ENCODE data around the gene PACSIN2.

The PACSIN2 gene

DNA sequence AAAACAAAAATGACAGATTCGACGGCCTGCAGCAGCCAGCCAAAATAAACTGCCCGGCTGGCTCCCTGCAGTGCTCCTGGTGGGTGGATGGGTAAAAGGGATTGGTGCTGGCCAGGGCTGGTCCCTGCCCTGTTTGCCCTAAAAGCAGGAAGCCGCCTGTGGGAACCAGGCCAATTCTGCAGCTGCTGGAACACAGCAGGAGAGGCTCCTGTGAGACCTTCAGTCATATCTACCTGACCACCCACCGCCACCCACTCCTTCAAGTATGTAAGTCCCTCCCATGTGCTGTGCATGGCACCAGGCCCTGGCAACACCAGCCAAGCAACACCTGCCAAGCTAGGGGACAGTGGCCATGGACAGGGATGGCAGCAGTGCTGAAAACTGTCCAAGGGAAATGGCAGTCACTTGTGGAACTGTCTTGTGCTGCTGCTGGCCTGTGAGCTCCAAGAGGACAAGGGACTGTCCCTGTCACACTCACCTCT lies 109.2 kb downstream of the PACSIN2 start:
- TF ChIP-seq, protein P1, sequence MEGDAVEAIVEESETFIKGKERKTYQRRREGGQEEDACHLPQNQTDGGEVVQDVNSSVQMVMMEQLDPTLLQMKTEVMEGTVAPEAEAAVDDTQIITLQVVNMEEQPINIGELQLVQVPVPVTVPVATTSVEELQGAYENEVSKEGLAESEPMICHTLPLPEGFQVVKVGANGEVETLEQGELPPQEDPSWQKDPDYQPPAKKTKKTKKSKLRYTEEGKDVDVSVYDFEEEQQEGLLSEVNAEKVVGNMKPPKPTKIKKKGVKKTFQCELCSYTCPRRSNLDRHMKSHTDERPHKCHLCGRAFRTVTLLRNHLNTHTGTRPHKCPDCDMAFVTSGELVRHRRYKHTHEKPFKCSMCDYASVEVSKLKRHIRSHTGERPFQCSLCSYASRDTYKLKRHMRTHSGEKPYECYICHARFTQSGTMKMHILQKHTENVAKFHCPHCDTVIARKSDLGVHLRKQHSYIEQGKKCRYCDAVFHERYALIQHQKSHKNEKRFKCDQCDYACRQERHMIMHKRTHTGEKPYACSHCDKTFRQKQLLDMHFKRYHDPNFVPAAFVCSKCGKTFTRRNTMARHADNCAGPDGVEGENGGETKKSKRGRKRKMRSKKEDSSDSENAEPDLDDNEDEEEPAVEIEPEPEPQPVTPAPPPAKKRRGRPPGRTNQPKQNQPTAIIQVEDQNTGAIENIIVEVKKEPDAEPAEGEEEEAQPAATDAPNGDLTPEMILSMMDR (IDR thresholded peaks at IDR 0.05; ENCODE audit: low read depth, low read length, missing control alignments): no peak
- no peak overlapping the region for H3K4me3 ChIP-seq (ENCODE audit: low read depth, low read length)
- DNase-seq (ENCODE audit: low read depth): no peak

DNA sequence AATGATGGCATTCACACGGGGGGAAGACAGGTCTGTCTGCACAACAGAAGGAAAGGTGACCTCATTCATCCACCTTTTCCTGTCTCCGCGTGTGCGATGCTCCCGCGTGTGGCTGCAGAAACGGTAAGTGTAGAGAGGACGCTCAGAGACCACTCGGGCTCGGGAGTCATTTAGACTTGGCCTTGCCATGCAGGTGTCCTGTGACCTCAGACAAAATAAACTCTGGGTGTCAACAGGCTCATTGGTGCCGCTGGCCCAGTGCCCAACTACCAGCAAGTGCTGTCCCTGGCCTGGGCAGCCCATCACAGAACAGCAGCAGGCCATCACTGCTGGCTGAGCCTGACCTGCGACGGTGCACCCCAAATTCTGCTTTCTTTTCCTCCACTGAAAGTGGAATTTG lies 109.7 kb downstream of the PACSIN2 start:
- TF ChIP-seq, protein P1 (IDR thresholded peaks at IDR 0.05; ENCODE audit: low read depth, low read length, missing control alignments): no peak
- no peak overlapping the region for H3K4me3 ChIP-seq (ENCODE audit: low read depth, low read length)
- no peak for DNase-seq (ENCODE audit: low read depth)

DNA sequence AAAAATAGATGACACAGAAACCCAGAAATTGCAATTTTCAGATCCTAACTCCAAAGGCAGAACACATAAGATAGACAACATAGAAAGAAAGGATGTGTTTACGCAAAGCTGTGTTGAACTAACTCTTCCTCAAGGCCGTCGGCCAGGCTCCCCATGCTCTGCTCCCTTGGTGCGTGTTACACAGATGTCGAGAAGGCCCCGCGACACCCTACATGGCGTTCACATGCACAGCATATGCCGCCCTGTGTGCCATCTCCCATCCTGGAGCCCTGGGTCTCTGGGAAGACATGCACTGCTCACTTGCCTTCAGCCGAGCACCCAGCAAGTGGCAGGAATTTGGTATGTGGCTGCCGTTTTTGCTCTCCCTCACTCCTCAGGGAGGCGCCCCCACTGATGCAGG lies 110.9 kb downstream of the PACSIN2 start:
- no peak overlapping the region for H3K4me3 ChIP-seq (ENCODE audit: low read depth, low read length)
- TF ChIP-seq, protein P1 (IDR thresholded peaks at IDR 0.05; ENCODE audit: low read depth, low read length, missing control alignments): no peak
- no peak for DNase-seq (ENCODE audit: low read depth)

DNA sequence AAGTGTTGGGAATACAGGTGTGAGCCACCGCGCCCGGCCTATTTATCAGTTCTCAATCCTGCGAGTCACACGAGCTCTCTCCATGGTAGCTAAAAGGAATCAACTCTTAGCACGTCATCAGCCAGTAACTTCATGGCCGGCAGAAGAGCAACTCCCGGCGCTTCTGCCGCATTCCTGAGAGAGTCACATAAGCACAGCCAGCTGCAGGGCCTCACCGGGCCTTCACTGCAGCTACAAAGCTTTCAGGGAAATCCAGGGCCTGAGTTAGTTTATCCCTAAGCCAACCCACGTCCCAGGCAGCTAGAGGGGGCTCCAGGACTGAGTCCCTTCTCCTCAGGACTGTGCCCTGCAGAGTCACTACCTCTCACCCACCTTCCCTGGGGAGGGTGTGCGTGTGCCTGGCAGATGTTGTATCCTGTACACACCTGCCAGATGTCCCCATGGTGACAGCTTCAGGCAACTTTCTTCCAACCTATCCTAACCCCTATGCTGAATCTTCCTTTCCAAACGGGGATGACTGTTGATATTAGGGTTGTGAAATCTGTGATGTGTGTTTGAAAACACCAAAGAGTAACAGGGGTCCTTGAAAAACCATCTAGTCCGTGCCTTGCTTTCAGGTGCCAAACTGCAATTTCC lies 112.0 kb downstream of the PACSIN2 start:
- H3K4me3 ChIP-seq (ENCODE audit: low read depth, low read length): no peak overlapping the region
- no peak for DNase-seq (ENCODE audit: low read depth)
- TF ChIP-seq, protein P1 (IDR thresholded peaks at IDR 0.05; ENCODE audit: low read depth, low read length, missing control alignments): no peak

DNA sequence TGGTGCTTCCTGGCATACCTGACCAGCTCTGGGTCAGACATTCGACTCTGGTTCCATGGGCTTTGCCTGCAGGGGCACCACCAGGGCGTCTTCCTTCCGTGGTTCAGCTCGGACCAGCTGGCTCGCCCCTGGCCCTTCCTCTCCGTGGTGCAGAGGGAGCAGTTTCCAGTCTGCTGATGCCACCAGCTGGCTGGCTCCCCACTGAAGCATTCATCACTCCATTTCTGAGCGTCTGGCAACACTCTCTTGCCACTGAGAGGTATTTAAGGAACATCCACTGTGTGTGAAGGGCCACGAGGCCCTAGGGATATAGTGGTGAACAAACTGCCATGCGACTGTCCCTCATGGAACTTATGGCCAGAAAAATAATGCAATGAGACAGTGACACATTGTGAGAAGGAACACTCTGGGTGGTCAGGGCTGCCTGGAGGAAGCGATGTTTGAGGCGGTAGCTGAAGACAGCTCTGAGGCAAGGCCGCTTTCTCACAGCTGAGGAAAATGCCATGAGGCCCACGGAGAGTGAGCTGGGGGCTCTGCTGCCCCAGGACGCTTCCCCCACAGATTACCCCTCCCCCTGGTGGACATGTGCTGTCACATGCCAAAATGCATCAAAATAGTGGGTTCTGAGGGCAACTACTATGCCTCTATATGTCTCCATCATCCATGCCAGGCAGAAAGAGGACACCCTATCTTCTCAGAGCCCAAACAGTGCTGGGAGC lies 113.0 kb downstream of the PACSIN2 start:
- no peak overlapping the region for H3K4me3 ChIP-seq (ENCODE audit: low read depth, low read length)
- TF ChIP-seq, protein P1 (IDR thresholded peaks at IDR 0.05; ENCODE audit: low read depth, low read length, missing control alignments): peak; percentile 64
- no peak for DNase-seq (ENCODE audit: low read depth)

DNA sequence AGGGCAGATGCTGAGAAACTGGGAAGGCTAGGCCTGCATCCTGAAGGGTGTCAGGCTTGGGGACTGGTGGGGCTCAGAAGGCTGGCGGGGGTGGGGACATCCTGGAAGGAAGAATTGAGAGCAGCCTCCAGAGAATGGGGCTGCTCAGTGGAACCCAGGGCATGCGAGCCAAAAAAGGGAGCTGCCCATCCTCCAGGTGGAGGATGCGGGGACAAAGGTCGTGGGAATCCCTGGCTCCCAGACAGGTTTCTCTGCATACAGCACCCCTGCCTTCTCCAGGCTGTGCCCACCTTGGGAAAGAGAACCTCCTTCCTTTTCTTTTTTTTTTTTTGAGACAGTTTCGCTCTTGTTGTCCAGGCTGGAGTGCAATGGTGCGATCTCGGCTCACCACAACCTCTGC lies 117.0 kb downstream of the PACSIN2 start:
- no peak for DNase-seq (ENCODE audit: low read depth)
- no peak overlapping the region for H3K4me3 ChIP-seq (ENCODE audit: low read depth, low read length)
- TF ChIP-seq, protein P1 (IDR thresholded peaks at IDR 0.05; ENCODE audit: low read depth, low read length, missing control alignments): no peak

Measured in GM12864 (cell line).